Suprapubic skin (tissue), 4 donors: ENCODE results near the gene COL4A1. TPM values are rescaled to one million over a fixed set of nuclear protein-coding genes. Genes with fewer than 3 reads are reported as not detected.

Experiments
- DNase-seq, 2 donors: peaks; one replicate each; pipeline ENCODE4 v3.0.0-alpha.2; 2019; ENCODE audit warnings: low spot score in 2 of 2
- H3K27ac ChIP-seq: fragments of 200-600 bp; sonication (generic); one replicate; pipeline ENCODE4 v1.5.1; 2019
- H3K27me3 ChIP-seq: fragments of 200-600 bp; sonication (generic); one replicate; pipeline ENCODE4 v1.5.1; 2019
- H3K36me3 ChIP-seq: fragments of 200-600 bp; sonication (generic); one replicate; pipeline ENCODE4 v1.5.1; 2019
- H3K4me1 ChIP-seq: fragments of 200-600 bp; sonication (generic); one replicate; pipeline ENCODE4 v1.5.1; 2019
- H3K4me3 ChIP-seq: fragments of 200-600 bp; sonication (generic); one replicate; pipeline ENCODE4 v1.5.1; 2019; ENCODE audit warnings: mild to moderate bottlenecking
- H3K9me3 ChIP-seq: fragments of 200-600 bp; sonication (generic); one replicate; pipeline ENCODE4 v1.5.1; 2019
- CTCF ChIP-seq, 2 donors: fragments of 200-600 bp in 1 of 2; fragments of 450-650 bp in 1 of 2; sonication (generic) in 1 of 2; IDR thresholded peaks; one replicate each; pipeline ENCODE4 v1.5.1; 2016 to 2019; ENCODE audit warnings: antibody characterized with exemption in 2 of 2, mild to moderate bottlenecking in 1 of 2, moderate library complexity in 1 of 2
- EP300 ChIP-seq: sonication (generic); formaldehyde crosslinking; IDR thresholded peaks from one replicate; pipeline ENCODE4 v1.6.1; 2017; ENCODE audit warnings: antibody characterized with exemption
- POLR2A ChIP-seq, 2 donors: fragments of 450-650 bp; IDR thresholded peaks; one replicate each; pipeline ENCODE4 v1.6.1; 2017; ENCODE audit warnings: antibody characterized with exemption in 2 of 2, mild to moderate bottlenecking in 2 of 2, moderate library complexity in 2 of 2
- POLR2AphosphoS5 ChIP-seq, 3 donors: sonication (generic); formaldehyde crosslinking; IDR thresholded peaks; one replicate each; pipeline ENCODE4 v1.6.1; 2017; ENCODE audit warnings: antibody characterized with exemption in 3 of 3
- WGBS: methylation state at CpG from one replicate; pipeline ENCODE4 v1.1.5; 2018; 5-methylcytosine and 5-hydroxymethylcytosine counted together
- total RNA-seq, 4 donors: library from RNA; depleted of rRNA; stranded (reverse); fragments of >200 nt; gene quantifications; one replicate each; pipeline ENCODE4 v1.1.0, GENCODE V29; 2016

COL4A1 gene
- total RNA-seq, 4 donors from 2014 or later, result 36.7 to 60.8 (median 43.6) TPM

- TF ChIP-seq CTCF (IDR thresholded peaks at IDR 0.05), result no peak
- TF ChIP-seq POLR2AphosphoS5 (IDR thresholded peaks at IDR 0.05), result no peak
- no peak for TF ChIP-seq POLR2A (IDR thresholded peaks at IDR 0.05)
- TF ChIP-seq EP300, result no peak
- WGBS, result 79% methylated on average over 1 of the region's 1 CpG
- H3K36me3 ChIP-seq, result peaks cover 46% of the 10 kb centered on the region
Measured at GRCh38 chr13:110179857-110180147, 127.2 kb downstream of the COL4A1 start.

DNA sequence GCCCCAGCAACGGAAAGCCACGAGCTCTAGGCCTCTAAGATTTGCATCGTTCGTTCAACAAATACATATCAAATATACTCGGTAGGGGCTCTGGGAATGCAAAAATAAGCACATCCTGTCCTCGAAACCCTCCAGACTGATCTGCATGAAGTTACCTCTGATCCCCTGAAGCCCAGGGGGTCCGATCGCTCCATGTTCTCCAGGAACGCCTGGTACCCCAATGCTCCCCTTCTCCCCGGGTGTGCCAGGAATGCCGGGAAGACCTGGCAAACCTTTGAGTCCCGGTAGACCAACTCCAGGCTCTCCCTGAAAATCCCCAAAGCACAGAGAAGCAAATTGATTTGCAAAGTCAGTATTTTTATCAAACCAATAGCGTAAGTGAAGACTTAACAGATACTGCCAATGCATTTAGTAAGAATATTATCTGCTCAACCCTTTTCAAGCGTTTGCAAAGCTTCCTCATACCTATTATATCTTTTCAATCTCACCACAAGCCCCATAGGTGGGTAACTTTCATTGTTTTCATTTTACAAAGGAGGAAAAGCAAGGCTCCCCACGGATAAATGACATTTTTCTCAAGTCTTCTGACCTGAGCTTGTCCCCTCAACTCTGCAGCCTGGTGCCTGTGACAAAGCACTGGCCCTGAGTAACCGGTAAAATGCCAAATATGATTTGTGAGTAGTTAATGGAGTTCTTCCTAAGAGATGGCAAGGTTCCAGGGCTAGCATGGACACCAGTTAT is 127.7 kb downstream of the COL4A1 start:
- peaks cover 51% of the 10 kb centered on the region for H3K36me3 ChIP-seq
- no peaks in the 10 kb centered on the region for H3K27me3 ChIP-seq
- H3K9me3 ChIP-seq, result no peaks in the 10 kb centered on the region
- WGBS, result 92% methylated on average over 16 of the region's 16 CpGs
- no peak overlapping the region for H3K27ac ChIP-seq
- no peak for DNase-seq
- H3K4me1 ChIP-seq, result no peaks in the 10 kb centered on the region
- H3K4me3 ChIP-seq, result no peak overlapping the region
- no peak for TF ChIP-seq POLR2AphosphoS5 (IDR thresholded peaks at IDR 0.05)
- TF ChIP-seq CTCF (IDR thresholded peaks at IDR 0.05), result no peak
- TF ChIP-seq EP300, result no peak
- TF ChIP-seq POLR2A (IDR thresholded peaks at IDR 0.05), result no peak

More at GRCh38 chr13:110179857-110180147, 127.2 kb downstream of the COL4A1 start:
- no peaks in the 10 kb centered on the region for H3K4me1 ChIP-seq
- no peak overlapping the region for H3K27ac ChIP-seq
- no peaks in the 10 kb centered on the region for H3K27me3 ChIP-seq
- no peak for DNase-seq
- no peaks in the 10 kb centered on the region for H3K9me3 ChIP-seq
- no peak overlapping the region for H3K4me3 ChIP-seq

GRCh38 chr13:110177790-110178189 is 129.2 kb downstream of the COL4A1 start:
- peaks cover 59% of the 10 kb centered on the region for H3K36me3 ChIP-seq
- no peaks in the 10 kb centered on the region for H3K9me3 ChIP-seq
- no peak for DNase-seq
- WGBS, result 94% methylated on average over 8 of the region's 8 CpGs
- H3K27ac ChIP-seq, result no peak overlapping the region
- H3K4me1 ChIP-seq, result no peaks in the 10 kb centered on the region
- no peak for TF ChIP-seq POLR2A (IDR thresholded peaks at IDR 0.05)
- no peak for TF ChIP-seq CTCF (IDR thresholded peaks at IDR 0.05)
- TF ChIP-seq EP300, result no peak
- no peak for TF ChIP-seq POLR2AphosphoS5 (IDR thresholded peaks at IDR 0.05)
- H3K27me3 ChIP-seq, result no peaks in the 10 kb centered on the region
- no peak overlapping the region for H3K4me3 ChIP-seq

- Histone ChIP-seq H3K27me3 (no peaks in the 10 kb centered on the region), H3K27ac (no peak overlapping the region), H3K4me1 (no peaks in the 10 kb centered on the region), H3K36me3 (peaks cover 54% of the 10 kb centered on the region), H3K4me3 (no peak overlapping the region), H3K9me3 (no peaks in the 10 kb centered on the region)
- DNase-seq, result no peak
- 98% methylated on average over 5 of the region's 7 CpGs for WGBS
- TF ChIP-seq EP300 (no peak), CTCF (IDR thresholded peaks at IDR 0.05) (no peak), POLR2A (IDR thresholded peaks at IDR 0.05) (no peak), POLR2AphosphoS5 (IDR thresholded peaks at IDR 0.05) (no peak)
Measured at GRCh38 chr13:110176431-110176830, 130.5 kb downstream of the COL4A1 start.

DNA sequence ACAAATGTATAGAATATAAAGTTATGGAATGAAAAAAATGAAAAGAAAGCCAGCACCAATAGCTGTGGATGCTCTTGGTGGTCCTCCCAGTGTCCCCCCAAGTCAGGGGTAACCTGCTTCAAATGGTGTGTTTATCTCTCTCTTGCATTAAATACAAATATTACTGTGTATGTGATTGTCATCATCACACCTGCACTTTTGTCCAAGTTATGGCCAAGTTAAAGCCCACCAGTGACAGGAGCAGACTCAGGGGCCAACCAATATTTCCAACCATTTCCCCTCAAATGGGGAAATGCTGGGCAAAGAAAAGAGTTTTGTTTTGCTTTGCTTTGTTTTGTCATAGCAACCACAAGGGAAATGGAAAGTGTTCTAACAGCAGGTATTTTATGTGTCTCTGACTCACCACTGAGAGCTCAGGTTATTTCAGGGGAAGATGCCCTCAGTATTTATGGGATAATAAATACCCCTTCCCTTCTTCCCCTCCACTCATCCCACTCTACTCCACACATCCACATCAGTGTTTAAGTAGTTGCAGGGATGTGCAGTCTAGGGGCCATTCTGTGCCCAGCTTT is 133.6 kb downstream of the COL4A1 start:
- Histone ChIP-seq H3K4me1 (no peaks in the 10 kb centered on the region), H3K36me3 (peaks cover 54% of the 10 kb centered on the region), H3K4me3 (no peak overlapping the region), H3K27ac (no peak overlapping the region), H3K27me3 (no peaks in the 10 kb centered on the region), H3K9me3 (no peaks in the 10 kb centered on the region)
- TF ChIP-seq CTCF (IDR thresholded peaks at IDR 0.05), result no peak
- TF ChIP-seq POLR2AphosphoS5 (IDR thresholded peaks at IDR 0.05), result no peak
- TF ChIP-seq EP300, result no peak
- no peak for TF ChIP-seq POLR2A (IDR thresholded peaks at IDR 0.05)
- DNase-seq, result no peak
